Glutamatergic neuron (in vitro differentiated cells): ENCODE measurements around the gene STARD9. TPM values are rescaled to one million over a fixed set of nuclear protein-coding genes. Genes with fewer than 3 reads are reported as not detected.

ENCODE experiments used
- DNase-seq: peaks from one replicate; pipeline ENCODE4 v3.0.0; 2022
- H3K27ac Mint-ChIP-seq: one replicate; pipeline ENCODE4 v1.8.0; 2020; ENCODE audit warnings: mild to moderate bottlenecking, mixed read lengths, inconsistent platforms; ENCODE audit not compliant: unreplicated experiment
- H3K27me3 Mint-ChIP-seq: one replicate; pipeline ENCODE4 v1.8.0; 2020; ENCODE audit warnings: mild to moderate bottlenecking, moderate library complexity, mixed read lengths, inconsistent platforms; ENCODE audit not compliant: unreplicated experiment
- H3K36me3 Mint-ChIP-seq: one replicate; pipeline ENCODE4 v1.8.0; 2020; ENCODE audit warnings: mild to moderate bottlenecking, mixed read lengths, inconsistent platforms; ENCODE audit not compliant: unreplicated experiment
- H3K4me1 Mint-ChIP-seq: one replicate; pipeline ENCODE4 v1.8.0; 2020; ENCODE audit warnings: mild to moderate bottlenecking, low read depth, mixed read lengths, inconsistent platforms; ENCODE audit not compliant: unreplicated experiment
- H3K4me3 Mint-ChIP-seq: one replicate; pipeline ENCODE4 v1.8.0; 2020; ENCODE audit warnings: mild to moderate bottlenecking, mixed read lengths, inconsistent platforms; ENCODE audit not compliant: unreplicated experiment
- H3K9me3 Mint-ChIP-seq: one replicate; pipeline ENCODE4 v1.8.0; 2020; ENCODE audit warnings: mild to moderate bottlenecking, moderate library complexity, mixed read lengths, inconsistent platforms; ENCODE audit not compliant: unreplicated experiment
- total RNA-seq: library from RNA; stranded (reverse); fragmentation: NEBNext Ultra II Directional; extraction: Animal tissue kit (Norgen Biotek cat#: 25700); gene quantifications from one replicate; pipeline ENCODE4 v1.2.1, GENCODE V29; 2021; ENCODE audit not compliant: unreplicated experiment
- TF ChIP-seq, protein P1 (sequence below): fragments of 200-600 bp; sonication (generic); IDR thresholded peaks from one replicate; pipeline ENCODE4 v1.5.0; 2021; ENCODE audit not compliant: partially characterized antibody, unreplicated experiment

STARD9 gene
- total RNA-seq, 1 donor from 2014 or later = 45.1 TPM

- no peak for DNase-seq
- Mint-ChIP-seq H3K4me3 (no peak overlapping the region), H3K4me1 (peaks cover 28% of the 10 kb centered on the region), H3K9me3 (peaks cover 5% of the 10 kb centered on the region), H3K27ac (no peak overlapping the region), H3K36me3 (no peaks in the 10 kb centered on the region), H3K27me3 (peaks cover 5% of the 10 kb centered on the region)
- TF ChIP-seq, protein P1, sequence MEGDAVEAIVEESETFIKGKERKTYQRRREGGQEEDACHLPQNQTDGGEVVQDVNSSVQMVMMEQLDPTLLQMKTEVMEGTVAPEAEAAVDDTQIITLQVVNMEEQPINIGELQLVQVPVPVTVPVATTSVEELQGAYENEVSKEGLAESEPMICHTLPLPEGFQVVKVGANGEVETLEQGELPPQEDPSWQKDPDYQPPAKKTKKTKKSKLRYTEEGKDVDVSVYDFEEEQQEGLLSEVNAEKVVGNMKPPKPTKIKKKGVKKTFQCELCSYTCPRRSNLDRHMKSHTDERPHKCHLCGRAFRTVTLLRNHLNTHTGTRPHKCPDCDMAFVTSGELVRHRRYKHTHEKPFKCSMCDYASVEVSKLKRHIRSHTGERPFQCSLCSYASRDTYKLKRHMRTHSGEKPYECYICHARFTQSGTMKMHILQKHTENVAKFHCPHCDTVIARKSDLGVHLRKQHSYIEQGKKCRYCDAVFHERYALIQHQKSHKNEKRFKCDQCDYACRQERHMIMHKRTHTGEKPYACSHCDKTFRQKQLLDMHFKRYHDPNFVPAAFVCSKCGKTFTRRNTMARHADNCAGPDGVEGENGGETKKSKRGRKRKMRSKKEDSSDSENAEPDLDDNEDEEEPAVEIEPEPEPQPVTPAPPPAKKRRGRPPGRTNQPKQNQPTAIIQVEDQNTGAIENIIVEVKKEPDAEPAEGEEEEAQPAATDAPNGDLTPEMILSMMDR = no peak
These were observed 166.3 kb downstream of the STARD9 start for GRCh38 chr15:42741710-42742109.

- TF ChIP-seq, protein P1 = no peak
- no peak overlapping the region for H3K4me3 Mint-ChIP-seq
- no peak overlapping the region for H3K27ac Mint-ChIP-seq
- no peaks in the 10 kb centered on the region for H3K36me3 Mint-ChIP-seq
- H3K9me3 Mint-ChIP-seq = peaks cover 6% of the 10 kb centered on the region
- peaks cover 28% of the 10 kb centered on the region for H3K4me1 Mint-ChIP-seq
- peaks cover 5% of the 10 kb centered on the region for H3K27me3 Mint-ChIP-seq
- no peak for DNase-seq
These were observed 166.7 kb downstream of the STARD9 start for GRCh38 chr15:42742149-42742548.

GRCh38 chr15:42744195-42744594 lies 168.8 kb downstream of the STARD9 start:
- no peaks in the 10 kb centered on the region for H3K36me3 Mint-ChIP-seq
- peaks cover 2% of the 10 kb centered on the region for H3K9me3 Mint-ChIP-seq
- no peak overlapping the region for H3K4me3 Mint-ChIP-seq
- TF ChIP-seq, protein P1 = no peak
- peaks cover 3% of the 10 kb centered on the region for H3K27me3 Mint-ChIP-seq
- DNase-seq = no peak
- no peak overlapping the region for H3K27ac Mint-ChIP-seq
- H3K4me1 Mint-ChIP-seq = peaks cover 28% of the 10 kb centered on the region

- Mint-ChIP-seq H3K4me3 (peak overlapping the region; percentile 23), H3K36me3 (peaks cover 27% of the 10 kb centered on the region), H3K9me3 (peaks cover 9% of the 10 kb centered on the region), H3K4me1 (peaks cover 16% of the 10 kb centered on the region), H3K27ac (peak overlapping the region; percentile 40), H3K27me3 (no peaks in the 10 kb centered on the region)
- TF ChIP-seq, protein P1 = no peak
- no peak for DNase-seq
These were observed 173.9 kb downstream of the STARD9 start for GRCh38 chr15:42749266-42749665.

DNA sequence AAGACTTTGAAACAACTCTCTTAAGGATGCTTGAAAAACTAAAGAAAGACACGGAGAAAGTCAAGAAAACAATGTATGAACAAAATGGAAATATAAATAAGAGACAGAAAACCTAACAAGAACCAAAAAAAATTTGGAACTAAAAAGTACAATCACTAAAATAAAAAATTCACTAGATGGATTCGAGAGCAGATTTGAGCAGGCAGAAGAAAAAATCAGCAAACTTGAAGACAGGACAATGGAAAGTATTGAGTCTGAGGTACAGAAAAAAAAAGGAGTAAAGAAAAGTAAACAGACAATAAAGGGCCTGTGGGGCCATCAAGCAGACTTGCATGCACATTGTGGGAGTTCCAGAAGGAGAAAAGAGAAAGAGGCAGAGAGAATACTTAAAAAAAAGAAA lies 174.9 kb downstream of the STARD9 start:
- Mint-ChIP-seq H3K27ac (no peak overlapping the region), H3K36me3 (peaks cover 27% of the 10 kb centered on the region), H3K4me3 (no peak overlapping the region), H3K4me1 (peaks cover 16% of the 10 kb centered on the region), H3K27me3 (no peaks in the 10 kb centered on the region), H3K9me3 (peaks cover 9% of the 10 kb centered on the region)
- DNase-seq = no peak
- TF ChIP-seq, protein P1 = no peak
